ENCODE results near the gene DIPK1C. TPM values are rescaled to one million over a fixed set of nuclear protein-coding genes. Genes with fewer than 3 reads are reported as not detected.

DIPK1C gene
- total and polyA plus RNA-seq, 2 of the 4 experiments (the other 2 are of a cell fraction): not detected

DNA sequence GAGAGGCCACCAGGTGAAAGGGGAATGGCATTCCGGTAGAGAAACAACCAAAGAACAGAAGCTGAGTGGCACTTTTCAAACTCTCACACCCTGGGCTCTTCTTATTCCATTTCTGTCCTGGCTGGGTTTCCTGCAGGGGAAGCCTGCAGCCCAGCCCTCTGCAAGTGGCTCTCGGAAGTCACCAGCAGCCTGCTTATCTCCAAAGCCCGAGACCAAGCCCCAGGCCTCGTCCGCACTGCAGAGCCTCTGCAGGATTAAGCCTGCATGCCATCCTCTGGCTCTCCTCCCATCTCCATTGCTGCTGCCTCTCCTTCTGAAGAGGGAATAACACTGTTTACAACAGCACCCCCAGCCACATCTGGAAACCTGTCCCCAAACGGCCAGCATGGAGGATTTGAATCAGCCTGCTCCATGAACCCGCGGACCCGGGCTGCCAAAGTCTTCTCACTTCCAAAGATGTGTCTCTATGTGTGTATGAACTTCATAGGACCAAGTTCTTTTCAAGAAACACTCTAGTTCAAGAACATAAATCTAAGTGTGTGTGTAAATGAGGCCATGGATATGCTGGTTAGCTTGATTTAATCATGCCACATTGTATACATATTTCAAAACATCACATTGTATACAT lies 54.2 kb downstream of the DIPK1C start:
- Histone ChIP-seq H3K23ac (ENCODE audit: low read depth, low read length) (no peak overlapping the region), H3K56ac (ENCODE audit: extremely low read depth, insufficient read depth, low read length) (no peak overlapping the region), H2BK15ac (ENCODE audit: low read depth, low read length) (no peak overlapping the region), H3K4me3 (ENCODE audit: insufficient read depth, low read depth, low read length) (no peak overlapping the region), H4K20me1 (ENCODE audit: insufficient read depth, low read length) (no peaks in the 10 kb centered on the region), H2AK9ac (replicated peaks; ENCODE audit: low read depth, low read length, poor library complexity) (no peak overlapping the region), H3K9me1 (ENCODE audit: insufficient read depth, low read length) (no peaks in the 10 kb centered on the region), H2AFZ (replicated peaks; ENCODE audit: low read length, poor library complexity) (peak overlapping the region; percentile 21), H4K5ac (ENCODE audit: low read depth, low read length) (no peak overlapping the region), H2AK5ac (ENCODE audit: low read depth, low read length) (no peak overlapping the region), H3K27ac (ENCODE audit: insufficient read depth, low read length) (no peak overlapping the region), H3K4me1 (ENCODE audit: control insufficient read depth, insufficient read depth, low read length) (no peaks in the 10 kb centered on the region), H2BK120ac (ENCODE audit: low read depth, low read length) (no peak overlapping the region), H3K27me3 (ENCODE audit: control insufficient read depth, insufficient read depth, low read length) (peaks cover 15% of the 10 kb centered on the region), H4K8ac (ENCODE audit: low read depth in 2 of 2, low read length in 2 of 2) (no peak overlapping the region), H3K36me3 (ENCODE audit: control insufficient read depth, insufficient read depth, low read length) (no peaks in the 10 kb centered on the region), H2BK5ac (ENCODE audit: low read depth, low read length, poor library complexity, severe bottlenecking) (no peak overlapping the region), H4K91ac (ENCODE audit: insufficient read depth, low read depth, low read length) (no peak overlapping the region), H3K4me2 (ENCODE audit: low read depth, low read length) (no peak overlapping the region), H3K79me1 (ENCODE audit: low read depth in 1 of 2, low read length in 2 of 2) (no peaks in the 10 kb centered on the region), H3K18ac (ENCODE audit: low read depth, low read length) (no peak overlapping the region), H3K9ac (ENCODE audit: low read depth, low read length) (no peak overlapping the region), H3K9me3 (ENCODE audit: control insufficient read depth, insufficient read depth, low read length) (no peaks in the 10 kb centered on the region), H2BK20ac (ENCODE audit: low read depth, low read length) (no peak overlapping the region), H3K14ac (replicated peaks; ENCODE audit: low read depth, low read length) (no peak overlapping the region), H3K4ac (ENCODE audit: low read depth, low read length) (no peak overlapping the region)
- in situ Hi-C loops (cut with MboI; ENCODE audit: low sequenced_read_pairs) (no loop called here), intact Hi-C loops (cut with micrococcal nuclease) (no loop called here), dilution Hi-C loops (cut with HindIII; ENCODE audit: low sequenced_read_pairs, unreplicated experiment) (no loop called here)
- CTCF ChIA-PET: no interaction called here
- POLR2A ChIA-PET (ENCODE audit: unreplicated experiment): no interaction called here
- BruUV-seq (replicated peaks): no TSS peak
- ATAC-seq (ENCODE audit: low read depth) (no peak), DNase-seq (no peak)
- 53% methylated on average over 4 of the region's 9 CpGs; no CpG with 5 or more reads in 1 of the 2 experiments for WGBS, 2 experiments (ENCODE audit: extremely low coverage in 2 of 2, insufficient read length in 1 of 2)
- TF ChIP-seq SMC3 (IDR thresholded peaks at IDR 0.05; ENCODE audit: low read depth, low read length) (no peak), CHD1 (IDR thresholded peaks at IDR 0.05; ENCODE audit: low read depth, low read length) (no peak), NFE2L2 (IDR thresholded peaks at IDR 0.05; ENCODE audit: low read depth, low read length) (no peak), MXI1 (IDR thresholded peaks at IDR 0.05; ENCODE audit: borderline replicate concordance, low read depth, low read length) (no peak), FOS (IDR thresholded peaks at IDR 0.05; ENCODE audit: low read depth, low read length) (no peak)

Data from IMR-90 (cell line).